Activated T-cell treated with anti-CD3 and anti-CD28 coated beads, Interleukin-2, amount 50 U/mL, for 1 hour (primary cell): ENCODE data around the gene RAB20.
"Not testable (repeated sequence)": the region's sequence is repeated elsewhere in the genome, so short reads cannot be mapped to it uniquely, and the experiment has no call there.

Experiments
- DNase-seq: peaks from one replicate; pipeline ENCODE4 v3.0.0-alpha.2; 2020

The RAB20 gene

DNA sequence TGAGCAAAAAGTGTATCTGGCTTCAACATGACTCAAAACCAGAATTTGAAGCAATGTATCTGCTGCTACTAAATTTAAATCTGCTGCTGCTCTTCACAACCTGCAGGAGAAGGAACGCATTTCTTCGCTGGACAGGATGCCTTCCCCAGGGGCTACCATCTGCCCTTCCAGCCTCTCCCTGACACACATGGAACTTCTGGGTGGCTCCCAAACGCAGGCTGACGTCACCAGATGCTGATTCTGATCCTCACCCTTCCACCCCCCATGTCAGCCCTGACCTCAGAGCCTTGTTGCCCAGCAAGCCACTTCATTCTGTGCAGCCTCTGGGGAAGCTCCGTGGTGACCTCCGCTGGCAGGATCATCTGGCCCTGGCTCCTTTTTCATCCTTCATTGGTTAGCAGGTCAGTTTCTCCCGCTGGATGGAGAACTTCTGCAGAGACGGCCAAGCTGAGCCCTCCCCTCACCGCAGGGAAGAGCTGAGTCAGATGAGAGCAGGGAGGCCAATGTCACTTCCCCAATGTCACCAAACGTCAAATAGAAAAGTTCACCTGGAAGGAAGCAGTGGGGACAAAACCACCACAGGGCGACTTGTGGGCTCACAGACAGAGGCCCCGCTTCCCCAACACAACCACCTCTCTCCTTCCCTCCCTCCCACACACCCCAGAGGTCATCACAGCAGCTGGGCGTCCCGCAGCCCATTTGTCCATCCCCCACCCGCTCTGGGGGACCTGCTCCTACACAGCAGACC lies 14.0 kb upstream of the RAB20 start:
- DNase-seq: no peak

GRCh38 chr13:110574161-110574560 lies 12.6 kb upstream of the RAB20 start:
- DNase-seq: no peak

GRCh38 chr13:110572778-110573118 lies 11.2 kb upstream of the RAB20 start:
- no peak for DNase-seq

GRCh38 chr13:110571896-110572777 lies 10.6 kb upstream of the RAB20 start:
- no peak for DNase-seq

DNA sequence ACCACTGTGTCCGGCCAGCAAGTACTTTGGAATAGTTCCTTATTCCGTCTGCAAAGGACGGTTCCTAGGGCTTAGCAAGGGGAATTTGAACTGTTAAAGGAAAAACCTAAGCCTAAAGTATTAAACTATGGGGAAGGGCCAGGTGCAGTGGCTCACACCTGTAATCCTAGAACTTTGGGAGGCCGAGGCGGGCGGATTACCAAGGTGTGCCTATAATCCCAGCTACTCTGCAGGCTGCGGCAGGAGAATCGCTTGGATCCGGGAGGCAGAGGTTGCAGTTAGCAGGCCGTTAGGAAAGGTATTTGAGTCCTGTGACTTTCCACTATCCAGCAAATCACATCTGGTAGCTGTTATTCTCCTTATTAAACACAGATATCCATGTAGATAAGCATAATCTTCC lies 9.4 kb upstream of the RAB20 start:
- DNase-seq: no peak

GRCh38 chr13:110569962-110570361 lies 8.4 kb upstream of the RAB20 start:
- DNase-seq: not testable (repeated sequence)

DNA sequence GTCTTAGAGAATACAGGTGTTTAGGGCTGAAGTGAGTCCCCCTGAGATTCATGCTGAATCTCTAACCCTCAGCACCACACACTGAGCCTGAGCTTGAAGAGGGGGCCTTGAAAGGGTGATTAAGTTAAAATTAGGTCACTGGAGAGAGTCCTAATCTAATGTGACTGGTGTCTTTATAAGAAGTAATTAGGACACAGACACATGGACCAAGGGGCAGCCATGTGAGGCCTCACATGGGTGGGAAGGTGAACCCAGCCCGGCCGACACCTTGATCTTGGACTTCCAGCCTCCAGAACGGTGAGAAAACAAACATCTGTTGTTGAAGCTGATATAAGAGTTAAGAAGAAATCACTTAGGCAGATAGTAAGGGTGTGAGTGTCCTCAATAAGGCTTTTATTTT lies 7.1 kb upstream of the RAB20 start:
- DNase-seq: no peak

DNA sequence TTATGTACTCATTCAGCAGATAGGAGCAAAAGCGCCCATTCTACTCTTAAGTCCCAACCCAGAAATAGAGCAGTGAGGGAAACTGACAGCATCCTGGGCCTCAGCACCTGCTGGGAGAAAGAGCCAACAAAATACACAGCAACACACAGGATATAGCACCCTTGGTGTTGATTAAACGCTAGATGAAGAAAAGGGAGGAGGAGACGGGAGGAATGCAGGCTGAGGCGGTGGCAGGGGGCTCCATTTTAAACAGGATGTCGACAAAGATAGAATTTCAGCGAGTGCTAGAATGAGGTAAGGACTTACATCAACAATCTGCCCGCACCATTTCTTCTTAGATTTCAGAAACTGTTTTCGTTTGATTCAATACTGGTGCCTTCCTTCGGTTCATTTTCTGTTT lies 4.6 kb upstream of the RAB20 start:
- DNase-seq: no peak

DNA sequence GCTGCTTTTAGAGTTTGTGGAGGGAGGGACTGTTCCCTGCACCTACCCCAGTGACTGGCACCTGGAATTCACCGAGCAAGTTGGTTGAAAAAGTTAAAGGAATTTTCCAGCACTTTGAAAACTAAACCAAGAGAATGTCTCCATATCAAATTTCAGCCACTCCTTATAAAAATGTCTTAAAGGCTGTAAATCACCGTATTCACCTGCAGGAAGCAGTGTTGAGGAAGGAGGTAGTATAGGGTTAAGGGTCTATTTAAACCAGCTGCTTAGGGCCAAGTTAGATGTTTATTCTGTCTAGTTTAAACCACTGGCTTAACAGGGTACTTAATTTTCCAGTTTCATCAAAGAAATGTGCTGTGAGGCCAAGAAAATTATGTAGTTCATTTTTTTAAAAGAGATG lies 3.8 kb upstream of the RAB20 start:
- no peak for DNase-seq

DNA sequence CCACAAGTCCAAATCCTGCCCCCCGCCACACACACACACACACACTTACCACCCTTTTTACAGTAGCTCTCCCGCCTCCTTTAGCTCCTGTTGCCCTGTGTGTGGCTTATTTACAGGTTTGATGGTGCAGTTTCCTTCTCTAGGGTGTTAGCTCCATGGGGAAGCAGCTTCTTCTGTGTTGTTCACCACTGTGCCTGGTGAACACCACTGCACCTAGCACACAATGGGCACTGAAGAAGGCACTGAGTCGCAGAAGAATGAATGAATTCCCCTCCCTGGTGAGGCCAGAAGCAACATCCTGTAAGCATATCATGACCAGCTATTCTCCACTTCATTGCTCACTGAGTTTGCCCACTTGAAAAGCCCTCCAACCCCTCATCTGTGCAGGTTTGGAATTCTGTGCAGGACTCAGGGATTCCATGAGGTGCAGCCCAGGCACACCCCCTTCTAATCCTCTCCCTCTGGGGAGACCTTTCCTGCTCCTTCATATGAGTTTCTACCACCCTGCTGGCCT lies 3.0 kb upstream of the RAB20 start:
- no peak for DNase-seq

- no peak for DNase-seq
Observed at GRCh38 chr13:110563463-110563774, 1.9 kb upstream of the RAB20 start.

DNA sequence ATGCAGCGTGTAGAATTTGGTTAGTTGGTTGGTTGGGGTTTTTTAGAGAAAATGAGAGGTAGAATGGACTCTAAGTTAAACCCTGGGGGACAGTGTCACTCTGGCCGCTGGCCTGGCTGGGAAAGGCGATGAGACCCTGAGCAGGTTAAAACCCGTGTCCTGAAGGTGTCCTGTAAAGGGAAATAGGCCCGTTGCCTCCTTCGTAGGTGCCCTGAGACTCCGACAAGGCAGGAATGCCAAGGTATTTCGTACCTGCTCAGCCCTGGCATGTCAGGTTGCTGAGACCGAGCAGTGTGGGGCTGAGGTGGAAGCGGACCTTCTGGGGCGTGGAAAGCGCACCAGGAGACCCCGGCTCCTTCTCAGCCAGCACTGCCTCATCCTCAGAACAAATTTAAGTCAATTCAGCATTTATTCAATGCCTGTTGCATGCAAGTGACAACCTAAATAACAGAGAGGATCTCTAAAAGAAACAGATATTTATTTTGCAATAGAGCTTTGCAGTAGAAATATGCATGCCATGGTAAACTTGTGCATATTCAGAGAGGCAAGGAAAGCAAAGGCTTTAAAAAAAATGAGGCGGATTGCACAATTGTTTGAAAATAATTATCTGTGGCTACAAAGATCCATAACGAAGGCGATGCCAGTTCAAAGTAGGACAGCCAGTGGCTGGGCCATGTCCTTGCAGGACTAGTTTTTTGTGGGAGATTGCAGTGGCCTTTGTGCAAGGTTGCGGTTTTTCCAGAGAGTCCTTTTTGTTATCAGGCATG lies 1.4 kb upstream of the RAB20 start:
- no peak for DNase-seq

DNA sequence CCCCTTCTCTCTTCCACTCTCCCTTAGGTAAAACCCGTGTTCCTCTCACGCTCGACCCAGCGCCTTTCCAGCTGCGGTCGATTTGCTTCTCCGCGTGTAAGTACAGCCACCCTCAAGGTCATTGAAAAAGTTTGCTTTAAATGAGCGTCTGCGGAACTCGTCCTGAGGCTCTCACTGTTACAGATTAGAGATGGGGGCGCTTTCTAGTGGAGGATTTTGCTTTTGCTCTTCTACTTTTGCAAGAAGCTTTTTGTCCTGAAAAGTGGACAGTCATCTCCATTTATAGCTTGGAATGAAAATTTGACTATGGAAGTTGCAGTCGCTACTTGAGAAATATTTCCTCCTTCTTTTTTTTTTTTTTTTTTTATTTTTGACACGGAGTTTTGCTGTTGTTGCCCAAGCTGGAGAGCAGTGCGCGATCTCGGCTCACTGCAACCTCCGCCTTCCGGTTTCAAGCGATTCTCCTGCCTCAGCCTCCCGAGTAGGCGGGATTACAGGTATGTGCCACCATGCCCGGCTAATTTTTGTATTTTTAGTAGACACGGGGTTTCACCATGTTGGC lies 595 bp upstream of the RAB20 start:
- no peak for DNase-seq

GRCh38 chr13:110560601-110561343 lies 750 bp downstream of the RAB20 start:
- DNase-seq: no peak

- DNase-seq: no peak
Observed at GRCh38 chr13:110559986-110560385, 1.5 kb downstream of the RAB20 start.

- no peak for DNase-seq
Observed at GRCh38 chr13:110559429-110559943, 2.0 kb downstream of the RAB20 start.

DNA sequence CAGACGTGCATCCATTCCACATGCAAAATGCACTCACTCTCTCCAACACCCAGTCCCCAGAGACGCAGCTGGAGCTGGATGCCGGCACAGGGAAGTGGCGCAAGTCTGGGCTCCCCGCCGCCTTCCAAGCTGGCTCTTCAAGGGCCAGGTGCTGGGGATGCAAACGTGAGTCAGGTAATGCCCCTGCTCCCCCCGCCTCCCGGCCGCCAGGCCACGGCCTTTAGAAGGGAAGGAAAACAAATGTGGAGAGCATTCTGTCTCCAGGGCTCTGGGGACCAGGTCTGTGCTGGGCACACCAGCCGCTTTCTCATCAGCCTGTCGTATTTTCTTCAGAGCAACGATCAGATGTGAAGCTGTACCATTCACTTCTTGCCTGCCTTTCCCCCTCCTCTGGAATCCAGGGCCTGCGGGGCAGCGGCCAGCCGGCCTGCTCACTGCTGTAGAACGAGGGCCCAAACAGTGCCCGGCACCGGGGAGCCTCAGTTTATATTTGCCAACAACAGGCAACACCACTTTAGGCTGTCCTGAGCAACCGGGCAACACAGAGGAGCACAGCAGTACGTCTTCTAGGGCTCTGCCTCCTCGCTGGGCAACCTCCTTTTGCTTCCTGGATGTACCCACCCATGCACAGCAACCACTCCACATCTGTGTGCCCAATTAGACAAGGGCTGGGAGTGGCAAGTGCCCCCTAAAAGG lies 3.8 kb downstream of the RAB20 start:
- no peak for DNase-seq

- DNase-seq: no peak
Observed at GRCh38 chr13:110557082-110557481, 4.4 kb downstream of the RAB20 start.

DNA sequence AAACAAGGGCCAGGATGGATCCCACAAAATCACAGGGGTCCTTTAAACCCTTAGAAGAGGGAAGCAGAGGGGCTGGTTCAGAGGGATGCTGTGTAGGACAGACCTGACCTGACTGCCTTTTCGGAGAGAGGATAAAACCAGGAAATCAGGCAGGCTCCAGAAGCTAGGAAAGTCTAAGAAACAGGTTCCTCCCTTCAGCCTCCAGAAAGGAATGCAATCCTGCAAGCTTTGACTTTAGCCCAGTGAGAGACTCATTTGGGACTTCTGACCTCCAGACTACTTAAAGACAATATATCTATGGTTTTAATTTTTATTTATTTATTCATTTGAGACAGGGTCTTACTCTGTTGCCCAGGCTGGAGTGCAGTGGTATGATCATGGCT lies 5.3 kb downstream of the RAB20 start:
- no peak for DNase-seq

GRCh38 chr13:110555601-110556223 lies 5.8 kb downstream of the RAB20 start:
- DNase-seq: no peak

DNA sequence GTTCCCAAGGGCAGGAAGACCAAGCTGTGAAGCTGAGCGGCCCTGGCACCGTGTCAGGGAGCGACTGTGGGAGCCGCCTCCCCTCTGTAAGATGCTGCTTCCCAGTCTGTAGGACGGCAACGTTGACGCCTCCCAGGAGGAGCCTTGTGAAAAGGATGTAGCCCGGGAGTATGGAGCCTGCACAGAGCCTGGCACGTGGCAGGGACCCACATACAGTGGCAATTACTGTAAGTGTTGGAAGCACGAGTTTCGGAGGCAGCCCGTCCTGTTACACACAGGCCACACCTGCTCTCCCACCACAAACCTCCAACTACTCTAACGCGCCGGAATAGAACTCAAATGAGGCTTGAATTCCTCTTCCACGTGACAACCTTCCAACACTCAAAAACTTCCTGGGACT lies 6.6 kb downstream of the RAB20 start:
- no peak for DNase-seq
